ENCODE data around the gene HTT. TPM values are rescaled to one million over a fixed set of nuclear protein-coding genes. Genes with fewer than 3 reads are reported as not detected.
A peak's percentile ranks its signal among the peaks of the same experiment; 100 is the strongest.
"Not testable (repeated sequence)": the region's sequence is repeated elsewhere in the genome, so short reads cannot be mapped to it uniquely, and the experiment has no call there.

Gene HTT
- total and polyA plus RNA-seq, 2 of the 8 experiments (the other 6 are each of a cell fraction or from before 2014, with no cell fraction given) = 24.0 to 71.0 TPM

- TF ChIP-seq USF2 (IDR thresholded peaks at IDR 0.05; ENCODE audit: low read length) (no peak), SP4 (IDR thresholded peaks at IDR 0.05; ENCODE audit: low read length) (no peak), RAD21 (IDR thresholded peaks at IDR 0.05 in 1 of 2, conservative IDR thresholded peaks at IDR 0.05 in 1 of 2; ENCODE audit: low read depth in 2 of 2, low read length in 2 of 2) (peak; percentile 85), NANOG (IDR thresholded peaks at IDR 0.05; ENCODE audit: insufficient read depth, low read depth, low read length, poor library complexity, severe bottlenecking) (no peak)
Measured at GRCh38 chr4:3047464-3048286, 26.8 kb upstream of the HTT start (continued).

DNA sequence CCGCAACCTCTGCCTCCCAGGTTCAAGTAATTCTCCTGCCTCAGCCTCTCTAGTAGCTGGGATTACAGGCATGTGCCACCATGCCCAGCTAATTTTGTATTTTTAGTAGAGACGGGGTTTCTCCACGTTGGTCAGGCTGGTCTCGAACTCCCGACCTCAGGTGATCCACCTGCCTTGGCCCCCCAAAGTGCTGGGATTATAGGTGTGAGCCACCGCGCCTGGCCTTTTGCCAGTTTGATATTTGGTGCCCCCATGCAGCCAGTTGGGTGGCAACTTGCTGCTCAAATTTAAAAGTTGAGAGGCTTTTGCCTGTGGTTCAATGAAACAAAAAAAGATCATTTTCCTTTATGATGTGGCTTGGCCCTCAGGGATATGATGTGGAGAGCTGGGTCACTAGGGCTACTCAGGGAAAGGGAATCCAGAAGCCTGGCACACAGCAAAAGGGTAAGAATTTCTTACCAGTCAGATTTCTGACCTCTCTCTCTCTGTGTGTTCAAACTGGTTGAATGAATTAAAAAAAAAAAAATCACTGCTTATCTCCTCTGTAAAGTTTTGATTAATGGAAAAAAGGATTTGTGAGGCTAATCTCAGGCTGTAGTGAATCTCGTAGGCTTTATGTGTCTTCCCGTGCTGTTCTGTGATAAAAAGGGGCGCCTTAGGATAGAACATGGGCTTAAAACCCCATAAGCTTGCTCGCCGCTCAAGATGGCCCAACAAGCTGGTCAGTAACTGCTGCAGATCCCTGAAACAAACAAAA, 23.2 kb upstream of the HTT start:
- H4K8ac ChIP-seq (ENCODE audit: extremely low read depth, insufficient read depth, low read length); H3K36me3 ChIP-seq (ENCODE audit: control insufficient read depth in 2 of 4, insufficient read depth in 4 of 4, low read length in 3 of 4); H4K20me1 ChIP-seq (replicated peaks in 1 of 2; ENCODE audit: control insufficient read depth in 1 of 2, insufficient read depth in 2 of 2, low read length in 2 of 2); H3K27me3 ChIP-seq (replicated peaks in 1 of 4; ENCODE audit: control insufficient read depth in 3 of 4, extremely low read depth in 1 of 4, insufficient read depth in 3 of 4, low read length in 3 of 4); H3K4me1 ChIP-seq (replicated peaks in 1 of 4; ENCODE audit: control insufficient read depth in 3 of 4, insufficient read depth in 4 of 4, low read length in 3 of 4); H2BK120ac ChIP-seq (replicated peaks; ENCODE audit: low read depth, low read length); H3K18ac ChIP-seq (ENCODE audit: extremely low read depth, low read length); H2AK5ac ChIP-seq (ENCODE audit: low read depth, low read length); POLR2A ChIA-PET (ENCODE audit: partially characterized antibody); H2BK5ac ChIP-seq (ENCODE audit: low read depth, low read length); H3K23ac ChIP-seq (ENCODE audit: insufficient read length); H3K9ac ChIP-seq (replicated peaks in 1 of 4; ENCODE audit: extremely low read depth in 1 of 4, low read depth in 3 of 4, low read length in 3 of 4); H4K91ac ChIP-seq (replicated peaks; ENCODE audit: insufficient read length, low read length); H3K79me2 ChIP-seq (ENCODE audit: control insufficient read depth in 1 of 2, insufficient read depth in 2 of 2, low read length in 2 of 2); H3K14ac ChIP-seq (ENCODE audit: insufficient read length); H2BK20ac ChIP-seq (ENCODE audit: low read length); H3K4me2 ChIP-seq (ENCODE audit: insufficient read depth in 1 of 2, low read depth in 2 of 2, low read length in 2 of 2); H3K4ac ChIP-seq (replicated peaks; ENCODE audit: insufficient read length, low read depth, low read length); H2BK12ac ChIP-seq (ENCODE audit: low read depth, low read length); H3K27ac ChIP-seq (ENCODE audit: low read depth, low read length); H4K5ac ChIP-seq (ENCODE audit: insufficient read length, low read depth, low read length); H2AFZ ChIP-seq (ENCODE audit: low read length); H3K79me1 ChIP-seq (ENCODE audit: low read depth, low read length); H3K23me2 ChIP-seq (ENCODE audit: low read depth, low read length); CTCF ChIA-PET (ENCODE audit: partially characterized antibody); H3K4me3 ChIP-seq (ENCODE audit: extremely low read depth in 1 of 4, insufficient read depth in 2 of 4, low read depth in 3 of 4, low read length in 4 of 4); DNase-seq (ENCODE audit: low read depth in 1 of 2, low spot score in 2 of 2); H2BK15ac ChIP-seq (ENCODE audit: low read length); FAIRE-seq; H3K56ac ChIP-seq (replicated peaks; ENCODE audit: insufficient read length, low read depth, low read length): not testable (repeated sequence)
- 90% methylated on average over 12 of the region's 12 CpGs; no CpG with 5 or more reads in 1 of the 2 experiments for WGBS, 2 experiments (ENCODE audit: extremely low coverage in 1 of 2, insufficient coverage in 1 of 2, insufficient read length in 1 of 2, insufficient replicate concordance in 2 of 2, low coverage in 1 of 2, low lambda C conversion rate in 2 of 2, missing lambda C conversion rate in 1 of 2)
- peaks cover 15 to 28% of the 10 kb centered on the region in 2 experiments; a peak in 3 of 4 replicates for H3K9me3 ChIP-seq (ENCODE audit: insufficient read depth in 2 of 2, low read depth in 1 of 2, low read length in 1 of 2)
